GM18519 (cell line): ENCODE data around the gene FHOD3.

Source experiments
- ATAC-seq: cut with Tn5 transposase; IDR thresholded peaks from one replicate; pipeline ENCODE4 v1.9.1; 2021; ENCODE audit warnings: mild to moderate bottlenecking, moderate library complexity; ENCODE audit not compliant: unreplicated experiment, low FRiP score

FHOD3 gene

DNA sequence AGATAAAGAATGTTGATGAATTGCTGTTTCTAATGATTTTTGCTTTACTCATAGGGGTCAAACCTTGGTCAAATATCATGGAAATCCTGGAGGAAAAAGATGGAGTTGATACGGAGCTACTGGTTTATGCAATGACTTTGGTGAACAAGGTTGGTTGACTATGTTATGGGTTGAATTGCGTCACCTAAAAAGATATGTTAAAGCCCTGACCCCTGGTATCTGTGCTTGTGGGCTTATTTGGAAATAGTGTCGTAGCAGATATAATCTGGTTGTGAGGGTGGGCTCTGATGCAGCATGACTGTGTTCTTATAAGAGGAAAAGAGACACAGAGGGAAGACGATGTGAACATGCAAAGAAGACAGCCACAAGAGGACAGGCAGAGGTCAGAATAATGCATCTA, 305.1 kb downstream of the FHOD3 start:
- ATAC-seq, result no peak

GRCh38 chr18:36608107-36608506, 310.6 kb downstream of the FHOD3 start:
- no peak for ATAC-seq

- ATAC-seq, result no peak
These were observed 312.7 kb downstream of the FHOD3 start for GRCh38 chr18:36610258-36610657.

DNA sequence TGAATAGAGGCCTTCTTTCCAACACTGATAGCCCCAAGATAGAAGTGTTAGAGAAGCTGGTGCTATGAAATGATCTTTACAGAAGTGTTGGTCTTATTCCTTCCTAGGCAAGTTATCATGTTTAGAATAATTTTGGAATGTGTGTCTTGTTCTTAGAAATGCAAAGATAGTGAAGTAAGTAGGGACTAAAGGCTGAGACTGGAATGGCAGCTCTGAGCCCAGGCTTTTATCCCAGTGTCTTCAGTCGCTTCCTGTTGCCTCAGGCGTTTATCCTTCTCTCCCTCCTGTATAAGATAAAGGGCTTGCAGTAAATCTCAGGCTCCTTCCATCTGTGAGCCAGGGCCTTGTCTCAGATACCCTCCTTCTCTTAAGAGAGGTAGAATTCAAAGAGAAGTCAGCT, 313.1 kb downstream of the FHOD3 start:
- no peak for ATAC-seq

DNA sequence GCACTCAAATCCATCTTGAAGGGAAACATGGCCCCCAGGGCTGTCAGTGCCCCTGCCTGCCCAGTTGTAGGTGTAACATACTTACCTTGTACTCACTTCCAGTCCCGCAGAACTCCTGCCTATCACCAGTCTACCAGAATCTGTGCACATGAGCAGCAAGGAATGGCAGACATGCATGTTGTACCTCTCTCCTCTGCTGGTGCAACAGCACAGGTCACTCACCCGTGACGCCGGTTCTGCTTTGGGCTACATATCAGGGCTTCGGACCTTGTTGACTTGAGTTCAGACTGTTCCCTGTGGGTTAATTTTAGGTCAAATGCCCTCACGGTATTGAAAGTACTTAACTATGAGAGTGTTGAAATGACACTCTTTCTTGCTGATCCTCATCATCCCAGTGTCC, 315.6 kb downstream of the FHOD3 start:
- no peak for ATAC-seq

- no peak for ATAC-seq
These were observed 316.3 kb downstream of the FHOD3 start for GRCh38 chr18:36613810-36614209.

GRCh38 chr18:36620788-36621187, 323.3 kb downstream of the FHOD3 start:
- ATAC-seq, result no peak

- no peak for ATAC-seq
These were observed 325.1 kb downstream of the FHOD3 start for GRCh38 chr18:36622610-36623009.

DNA sequence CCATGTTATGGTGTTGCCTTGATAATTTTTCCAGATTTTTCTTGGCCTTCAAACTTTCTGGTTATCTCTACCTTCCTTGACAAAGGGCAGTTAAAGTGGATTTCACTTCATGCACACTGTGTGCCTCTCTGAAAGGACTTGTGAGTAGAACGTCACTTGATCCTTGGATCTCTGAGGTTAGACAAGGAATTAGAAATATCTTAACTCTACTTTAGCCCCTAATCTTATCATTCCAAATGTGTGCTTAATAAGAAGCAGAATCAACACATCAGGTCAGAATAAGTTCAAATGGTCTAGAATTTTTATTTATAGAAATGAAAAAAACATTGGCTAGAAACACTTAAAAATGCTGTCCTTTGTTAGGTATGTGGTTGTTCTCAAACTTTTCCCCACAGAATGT, 325.6 kb downstream of the FHOD3 start:
- no peak for ATAC-seq

- no peak for ATAC-seq
These were observed 326.2 kb downstream of the FHOD3 start for GRCh38 chr18:36623681-36624190.

- ATAC-seq, result no peak
These were observed 327.1 kb downstream of the FHOD3 start for GRCh38 chr18:36624451-36625167.

GRCh38 chr18:36625386-36625785, 327.9 kb downstream of the FHOD3 start:
- no peak for ATAC-seq

DNA sequence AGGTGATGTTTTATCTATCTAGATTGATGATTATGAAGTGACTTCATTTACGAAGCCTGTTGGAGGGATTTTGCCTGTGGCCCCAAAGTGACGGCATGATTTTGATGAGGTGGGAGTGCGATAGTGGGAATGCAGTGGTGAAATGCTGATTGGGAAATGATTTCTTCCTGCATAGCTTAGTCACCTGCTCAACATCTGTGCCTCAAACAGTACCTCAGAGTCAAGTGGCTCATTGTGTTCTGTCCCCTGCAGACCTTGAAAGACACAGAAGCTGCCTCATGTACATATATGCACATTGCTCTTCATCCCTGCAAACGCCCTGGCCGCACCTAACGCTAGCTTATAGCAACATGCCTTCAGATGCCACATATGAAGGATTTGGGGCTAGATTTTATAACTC, 330.1 kb downstream of the FHOD3 start:
- ATAC-seq, result no peak

- no peak for ATAC-seq
These were observed 331.1 kb downstream of the FHOD3 start for GRCh38 chr18:36628435-36629137.

DNA sequence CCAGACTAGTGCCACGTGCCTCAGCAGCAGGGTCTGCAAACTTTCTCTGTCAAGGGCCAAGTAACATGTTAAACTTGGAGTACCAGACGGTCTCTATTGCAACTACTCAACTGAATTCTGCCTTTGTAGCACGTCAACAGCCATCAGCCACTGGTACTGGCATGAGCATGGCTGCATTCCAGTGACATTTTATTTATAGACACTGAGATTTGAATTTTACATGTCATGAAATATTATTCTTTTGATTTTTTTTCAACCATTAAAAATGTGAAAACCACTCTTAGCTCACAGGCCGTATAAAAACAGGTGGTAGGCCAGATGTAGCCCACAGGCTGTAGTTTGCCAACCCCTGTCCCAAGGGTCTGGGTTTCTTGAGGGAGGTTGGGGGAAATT, 331.6 kb downstream of the FHOD3 start:
- ATAC-seq, result no peak

DNA sequence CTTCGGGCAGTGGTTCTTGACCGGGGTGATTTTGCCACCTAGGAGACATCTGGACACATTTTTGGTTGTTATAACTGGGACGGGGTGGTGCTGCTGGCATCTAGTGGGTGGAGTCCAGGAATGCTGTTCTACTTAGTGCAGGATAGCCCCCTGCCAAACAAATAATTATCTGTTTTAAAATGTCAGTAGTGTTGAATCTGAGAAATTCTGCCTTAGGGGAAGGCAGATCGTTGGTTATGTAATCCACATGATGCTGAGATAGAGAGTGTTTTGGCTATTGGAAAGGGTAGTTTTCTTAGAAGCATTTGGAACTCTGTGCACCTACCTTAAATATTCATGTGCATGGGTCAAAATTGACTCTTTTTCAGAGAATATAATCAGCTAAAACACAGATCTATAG, 332.3 kb downstream of the FHOD3 start:
- no peak for ATAC-seq

DNA sequence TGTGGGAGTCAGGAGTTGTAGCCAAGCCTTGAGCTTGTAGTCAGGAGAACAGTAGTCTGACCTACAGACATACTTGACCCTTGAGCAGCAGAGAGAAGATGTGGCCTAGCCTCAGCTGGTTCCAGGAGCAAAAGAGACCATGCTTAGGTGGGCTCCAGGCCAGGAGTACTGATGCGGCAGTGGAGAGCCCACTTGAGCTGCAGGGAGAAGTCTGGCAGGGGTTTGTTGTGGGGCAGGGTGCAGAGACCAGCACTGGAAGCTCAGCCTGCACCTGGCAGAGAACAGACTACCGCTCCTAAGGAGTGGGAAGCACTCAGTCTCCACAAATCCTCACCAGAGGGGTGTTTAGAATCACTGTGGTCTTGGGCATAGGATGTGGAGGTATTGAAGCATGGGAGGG, 333.4 kb downstream of the FHOD3 start:
- no peak for ATAC-seq

GRCh38 chr18:36633961-36634412, 336.5 kb downstream of the FHOD3 start:
- peak; percentile 25 for ATAC-seq

DNA sequence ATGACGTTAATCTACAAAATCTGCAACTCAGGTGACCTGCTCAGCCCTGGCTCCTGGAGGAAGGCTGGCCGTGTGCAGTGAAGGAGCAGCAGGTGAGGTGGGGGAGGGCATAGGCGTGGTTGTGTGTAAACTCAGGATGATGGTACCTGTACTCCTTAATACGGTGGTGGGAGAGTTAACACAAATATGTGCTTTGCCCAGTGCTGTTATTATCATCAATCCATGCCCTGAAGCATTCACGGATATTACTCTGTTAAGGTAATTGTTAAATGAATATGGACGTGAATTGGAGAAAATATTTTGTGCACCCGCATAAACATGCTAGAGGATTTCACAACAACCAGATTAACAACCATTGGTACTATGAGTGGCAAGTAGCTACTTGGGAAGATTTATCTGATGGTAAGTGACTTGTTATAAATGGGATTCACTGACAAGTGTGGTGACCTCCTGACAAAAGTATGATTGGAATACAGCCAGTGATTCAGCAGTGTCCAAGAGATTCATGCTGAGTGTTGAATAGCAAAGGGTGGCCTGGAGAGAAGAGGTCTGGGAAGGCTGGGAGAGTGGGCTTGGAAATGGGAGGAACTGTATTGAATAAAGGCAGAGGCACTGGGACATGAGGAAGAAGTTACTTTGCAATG, 337.2 kb downstream of the FHOD3 start:
- ATAC-seq, result no peak

GRCh38 chr18:36635414-36636096, 338.0 kb downstream of the FHOD3 start:
- ATAC-seq, result no peak
